ENCODE results near the gene LCLAT1. TPM values are rescaled to one million over a fixed set of nuclear protein-coding genes. Genes with fewer than 3 reads are reported as not detected.

The LCLAT1 gene
- polyA plus RNA-seq, 1 of the 3 experiments (the other 2 are of a cell fraction) = 6.9 TPM

DNA sequence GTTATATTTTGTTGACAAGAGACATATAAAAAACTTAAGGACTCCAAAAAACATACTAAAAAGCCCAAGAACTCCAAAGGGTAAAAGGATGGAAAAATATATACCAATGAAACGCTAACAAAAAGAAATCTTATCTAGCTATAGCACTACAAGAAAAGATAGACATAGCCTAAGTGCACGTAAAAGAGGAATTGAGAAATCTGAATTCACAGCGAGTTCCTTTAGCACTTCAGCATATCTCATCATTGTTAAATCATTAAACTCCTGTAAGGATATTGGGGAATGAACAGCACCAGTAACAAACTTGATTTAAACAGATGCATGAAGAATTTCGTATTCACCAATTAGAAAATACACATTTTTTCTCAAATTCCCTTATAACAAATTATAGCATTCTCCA is 226.1 kb downstream of the LCLAT1 start (continued):
- TF ChIP-seq POLR2AphosphoS5 (IDR thresholded peaks at IDR 0.05; ENCODE audit: low read depth, low read length) (no peak), NFIC (IDR thresholded peaks at IDR 0.05; ENCODE audit: borderline replicate concordance) (no peak)
- TF ChIP-seq, protein P1, sequence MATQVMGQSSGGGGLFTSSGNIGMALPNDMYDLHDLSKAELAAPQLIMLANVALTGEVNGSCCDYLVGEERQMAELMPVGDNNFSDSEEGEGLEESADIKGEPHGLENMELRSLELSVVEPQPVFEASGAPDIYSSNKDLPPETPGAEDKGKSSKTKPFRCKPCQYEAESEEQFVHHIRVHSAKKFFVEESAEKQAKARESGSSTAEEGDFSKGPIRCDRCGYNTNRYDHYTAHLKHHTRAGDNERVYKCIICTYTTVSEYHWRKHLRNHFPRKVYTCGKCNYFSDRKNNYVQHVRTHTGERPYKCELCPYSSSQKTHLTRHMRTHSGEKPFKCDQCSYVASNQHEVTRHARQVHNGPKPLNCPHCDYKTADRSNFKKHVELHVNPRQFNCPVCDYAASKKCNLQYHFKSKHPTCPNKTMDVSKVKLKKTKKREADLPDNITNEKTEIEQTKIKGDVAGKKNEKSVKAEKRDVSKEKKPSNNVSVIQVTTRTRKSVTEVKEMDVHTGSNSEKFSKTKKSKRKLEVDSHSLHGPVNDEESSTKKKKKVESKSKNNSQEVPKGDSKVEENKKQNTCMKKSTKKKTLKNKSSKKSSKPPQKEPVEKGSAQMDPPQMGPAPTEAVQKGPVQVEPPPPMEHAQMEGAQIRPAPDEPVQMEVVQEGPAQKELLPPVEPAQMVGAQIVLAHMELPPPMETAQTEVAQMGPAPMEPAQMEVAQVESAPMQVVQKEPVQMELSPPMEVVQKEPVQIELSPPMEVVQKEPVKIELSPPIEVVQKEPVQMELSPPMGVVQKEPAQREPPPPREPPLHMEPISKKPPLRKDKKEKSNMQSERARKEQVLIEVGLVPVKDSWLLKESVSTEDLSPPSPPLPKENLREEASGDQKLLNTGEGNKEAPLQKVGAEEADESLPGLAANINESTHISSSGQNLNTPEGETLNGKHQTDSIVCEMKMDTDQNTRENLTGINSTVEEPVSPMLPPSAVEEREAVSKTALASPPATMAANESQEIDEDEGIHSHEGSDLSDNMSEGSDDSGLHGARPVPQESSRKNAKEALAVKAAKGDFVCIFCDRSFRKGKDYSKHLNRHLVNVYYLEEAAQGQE (IDR thresholded peaks at IDR 0.05; ENCODE audit: low read depth, low read length) = no peak

DNA sequence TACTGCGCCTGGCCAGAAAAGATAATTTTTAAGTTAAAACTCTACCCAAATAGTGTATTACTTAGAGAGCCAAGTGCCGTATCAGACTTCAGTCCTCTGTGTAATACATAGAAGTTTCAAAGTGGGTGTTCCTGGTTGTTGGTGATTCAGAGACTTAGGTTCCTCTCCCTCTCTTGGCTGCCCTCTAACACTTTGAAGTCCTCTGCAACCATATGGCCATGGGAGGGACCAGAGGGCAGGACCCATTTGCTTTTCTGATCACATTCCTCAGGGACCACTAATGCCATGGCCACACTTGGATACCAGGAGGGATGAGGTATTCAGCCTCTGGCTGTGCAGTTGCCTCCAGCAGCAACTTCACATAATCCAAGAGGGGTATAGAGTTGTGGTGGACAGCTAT is 228.7 kb downstream of the LCLAT1 start:
- Histone ChIP-seq H3K79me2 (ENCODE audit: insufficient read depth) (no peaks in the 10 kb centered on the region), H2AFZ (ENCODE audit: low read depth) (no peak overlapping the region), H3K9me2 (peaks cover 3% of the 10 kb centered on the region; the same call in 1 of the 2 replicates), H3K4me2 (no peak overlapping the region), H3K36me3 (replicated peaks in 1 of 2; ENCODE audit: control insufficient read depth in 1 of 2, insufficient read depth in 2 of 2, low read length in 1 of 2) (no peaks in the 10 kb centered on the region), H3K4me3 (ENCODE audit: low read depth in 2 of 2, low read length in 1 of 2) (no peak overlapping the region), H3K4me1 (ENCODE audit: control insufficient read depth in 1 of 2, insufficient read depth in 2 of 2, low read depth in 1 of 2, low read length in 1 of 2) (peaks cover 0 to 4% of the 10 kb centered on the region in 2 experiments; a peak in 1 of 4 replicates), H3K9ac (no peak overlapping the region), H4K20me1 (ENCODE audit: insufficient read depth) (no peaks in the 10 kb centered on the region), H3K27me3 (ENCODE audit: insufficient read depth) (no peaks in the 10 kb centered on the region), H3K9me3 (peaks cover 5% of the 10 kb centered on the region; the same call in 1 of the 2 replicates), H3F3A (replicated peaks; ENCODE audit: insufficient read depth) (no peaks in the 10 kb centered on the region), H3K27ac (ENCODE audit: low read depth in 2 of 2, low read length in 1 of 2) (no peak overlapping the region)
- WGBS (ENCODE audit: low lambda C conversion rate) = 100% methylated on average over 2 of the region's 2 CpGs
- DNase-seq = no peak
- POLR2A ChIA-PET = no interaction called here
- CTCF ChIA-PET = no interaction called here
- TF ChIP-seq GABPA (IDR thresholded peaks at IDR 0.05; ENCODE audit: low read depth) (no peak), RAD21 (IDR thresholded peaks at IDR 0.05; ENCODE audit: low read length) (no peak), MXI1 (IDR thresholded peaks at IDR 0.05; ENCODE audit: low read depth, low read length) (no peak), RCOR1 (IDR thresholded peaks at IDR 0.05; ENCODE audit: low read length) (no peak), NRF1 (IDR thresholded peaks at IDR 0.05; ENCODE audit: low read depth, low read length) (no peak), NFIC (IDR thresholded peaks at IDR 0.05; ENCODE audit: borderline replicate concordance) (no peak), MEF2A (IDR thresholded peaks at IDR 0.05; ENCODE audit: borderline replicate concordance, low read depth) (no peak), ELF1 (IDR thresholded peaks at IDR 0.05) (no peak), YY1 (IDR thresholded peaks at IDR 0.05; ENCODE audit: low read depth) (no peak), RXRA (IDR thresholded peaks at IDR 0.05; ENCODE audit: borderline replicate concordance, low read depth) (no peak), FOXJ3 (CRISPR knock-in tag; IDR thresholded peaks at IDR 0.05) (no peak), TCF12 (IDR thresholded peaks at IDR 0.05) (no peak), FOXM1 (IDR thresholded peaks at IDR 0.05; ENCODE audit: low read depth) (no peak)
- TF ChIP-seq, protein P2, sequence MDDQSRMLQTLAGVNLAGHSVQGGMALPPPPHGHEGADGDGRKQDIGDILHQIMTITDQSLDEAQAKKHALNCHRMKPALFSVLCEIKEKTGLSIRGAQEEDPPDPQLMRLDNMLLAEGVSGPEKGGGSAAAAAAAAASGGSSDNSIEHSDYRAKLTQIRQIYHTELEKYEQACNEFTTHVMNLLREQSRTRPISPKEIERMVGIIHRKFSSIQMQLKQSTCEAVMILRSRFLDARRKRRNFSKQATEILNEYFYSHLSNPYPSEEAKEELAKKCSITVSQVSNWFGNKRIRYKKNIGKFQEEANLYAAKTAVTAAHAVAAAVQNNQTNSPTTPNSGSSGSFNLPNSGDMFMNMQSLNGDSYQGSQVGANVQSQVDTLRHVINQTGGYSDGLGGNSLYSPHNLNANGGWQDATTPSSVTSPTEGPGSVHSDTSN (IDR thresholded peaks at IDR 0.05) = no peak
- TF ChIP-seq, protein P3, sequence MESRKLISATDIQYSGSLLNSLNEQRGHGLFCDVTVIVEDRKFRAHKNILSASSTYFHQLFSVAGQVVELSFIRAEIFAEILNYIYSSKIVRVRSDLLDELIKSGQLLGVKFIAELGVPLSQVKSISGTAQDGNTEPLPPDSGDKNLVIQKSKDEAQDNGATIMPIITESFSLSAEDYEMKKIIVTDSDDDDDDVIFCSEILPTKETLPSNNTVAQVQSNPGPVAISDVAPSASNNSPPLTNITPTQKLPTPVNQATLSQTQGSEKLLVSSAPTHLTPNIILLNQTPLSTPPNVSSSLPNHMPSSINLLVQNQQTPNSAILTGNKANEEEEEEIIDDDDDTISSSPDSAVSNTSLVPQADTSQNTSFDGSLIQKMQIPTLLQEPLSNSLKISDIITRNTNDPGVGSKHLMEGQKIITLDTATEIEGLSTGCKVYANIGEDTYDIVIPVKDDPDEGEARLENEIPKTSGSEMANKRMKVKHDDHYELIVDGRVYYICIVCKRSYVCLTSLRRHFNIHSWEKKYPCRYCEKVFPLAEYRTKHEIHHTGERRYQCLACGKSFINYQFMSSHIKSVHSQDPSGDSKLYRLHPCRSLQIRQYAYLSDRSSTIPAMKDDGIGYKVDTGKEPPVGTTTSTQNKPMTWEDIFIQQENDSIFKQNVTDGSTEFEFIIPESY (IDR thresholded peaks at IDR 0.05; ENCODE audit: borderline replicate concordance, low read depth) = no peak
- TF ChIP-seq, protein P4, sequence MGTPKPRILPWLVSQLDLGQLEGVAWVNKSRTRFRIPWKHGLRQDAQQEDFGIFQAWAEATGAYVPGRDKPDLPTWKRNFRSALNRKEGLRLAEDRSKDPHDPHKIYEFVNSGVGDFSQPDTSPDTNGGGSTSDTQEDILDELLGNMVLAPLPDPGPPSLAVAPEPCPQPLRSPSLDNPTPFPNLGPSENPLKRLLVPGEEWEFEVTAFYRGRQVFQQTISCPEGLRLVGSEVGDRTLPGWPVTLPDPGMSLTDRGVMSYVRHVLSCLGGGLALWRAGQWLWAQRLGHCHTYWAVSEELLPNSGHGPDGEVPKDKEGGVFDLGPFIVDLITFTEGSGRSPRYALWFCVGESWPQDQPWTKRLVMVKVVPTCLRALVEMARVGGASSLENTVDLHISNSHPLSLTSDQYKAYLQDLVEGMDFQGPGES (IDR thresholded peaks at IDR 0.05; ENCODE audit: low read depth, low read length) = no peak
- TF ChIP-seq, protein P1 (IDR thresholded peaks at IDR 0.05; ENCODE audit: low read depth, low read length) = no peak
- TF ChIP-seq, protein P5, sequence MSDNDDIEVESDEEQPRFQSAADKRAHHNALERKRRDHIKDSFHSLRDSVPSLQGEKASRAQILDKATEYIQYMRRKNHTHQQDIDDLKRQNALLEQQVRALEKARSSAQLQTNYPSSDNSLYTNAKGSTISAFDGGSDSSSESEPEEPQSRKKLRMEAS (IDR thresholded peaks at IDR 0.05; ENCODE audit: low read depth) = no peak
- TF ChIP-seq, protein P6, sequence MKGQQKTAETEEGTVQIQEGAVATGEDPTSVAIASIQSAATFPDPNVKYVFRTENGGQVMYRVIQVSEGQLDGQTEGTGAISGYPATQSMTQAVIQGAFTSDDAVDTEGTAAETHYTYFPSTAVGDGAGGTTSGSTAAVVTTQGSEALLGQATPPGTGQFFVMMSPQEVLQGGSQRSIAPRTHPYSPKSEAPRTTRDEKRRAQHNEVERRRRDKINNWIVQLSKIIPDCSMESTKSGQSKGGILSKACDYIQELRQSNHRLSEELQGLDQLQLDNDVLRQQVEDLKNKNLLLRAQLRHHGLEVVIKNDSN (IDR thresholded peaks at IDR 0.05; ENCODE audit: borderline replicate concordance, low read depth) = no peak
